Breast epithelium (tissue), 4 donors: ENCODE data around the gene UNC5CL. TPM values are rescaled to one million over a fixed set of nuclear protein-coding genes. Genes with fewer than 3 reads are reported as not detected.

Source experiments
- DNase-seq, 2 donors: peaks; one replicate each; pipeline ENCODE4 v3.0.0-alpha.2; 2019; ENCODE audit warnings: low spot score in 2 of 2
- H3K27ac ChIP-seq, 2 donors: fragments of 200-600 bp; sonication (generic) in 1 of 2; one replicate each; pipeline ENCODE4 v1.5.1; 2016 to 2019; ENCODE audit warnings: mild to moderate bottlenecking in 1 of 2
- H3K27me3 ChIP-seq, 2 donors: fragments of 200-600 bp; sonication (generic) in 1 of 2; one replicate each; pipeline versions ENCODE4 v1.5.1 to v1.6.0; 2017 to 2019; ENCODE audit warnings: control low read depth in 1 of 2, mild to moderate bottlenecking in 1 of 2
- H3K36me3 ChIP-seq: fragments of 200-600 bp; one replicate; pipeline ENCODE4 v1.5.1; 2019
- H3K4me1 ChIP-seq, 2 donors: fragments of 200-600 bp; sonication (generic); one replicate each; pipeline ENCODE4 v1.5.1; 2016 to 2019; ENCODE audit warnings: control low read depth in 1 of 2
- H3K4me3 ChIP-seq, 3 donors: fragments of 200-600 bp; sonication (generic); 1 replicate in 2 of 3; 2 replicates in 1 of 3; pipeline ENCODE4 v1.5.1; 2016 to 2019; ENCODE audit warnings: mild to moderate bottlenecking in 3 of 3, moderate library complexity in 2 of 3
- H3K9me3 ChIP-seq, 2 donors: fragments of 200-600 bp; sonication (generic) in 1 of 2; one replicate each; pipeline ENCODE4 v1.5.1; 2016 to 2019; ENCODE audit warnings: control low read depth in 1 of 2
- CTCF ChIP-seq, 3 donors: fragments of 450-650 bp; IDR thresholded peaks; one replicate each; pipeline ENCODE4 v1.5.1; 2016 to 2017; ENCODE audit warnings: antibody characterized with exemption in 3 of 3, mild to moderate bottlenecking in 3 of 3, moderate library complexity in 3 of 3
- POLR2A ChIP-seq: fragments of 450-650 bp; IDR thresholded peaks from one replicate; pipeline ENCODE4 v1.6.1; 2016; ENCODE audit warnings: antibody characterized with exemption, mild to moderate bottlenecking, moderate library complexity
- POLR2AphosphoS5 ChIP-seq, 3 donors: sonication (generic); formaldehyde crosslinking; IDR thresholded peaks; one replicate each; pipeline ENCODE4 v1.6.1; 2017; ENCODE audit warnings: antibody characterized with exemption in 3 of 3
- intact Hi-C: fragments of 100-400 bp; cut with DNase I; formaldehyde crosslinking; loops from one replicate; pipeline ENCODE4 v1.15.1; 2023; ENCODE audit warnings: low total_unique reads
- total RNA-seq, 3 donors: library from RNA; depleted of rRNA; stranded (reverse); fragments of >200 nt; gene quantifications; one replicate each; pipeline ENCODE4 v1.1.0, GENCODE V29; 2016

UNC5CL gene
- total RNA-seq, 3 donors from 2014 or later = 1.1 to 2.0 (median 1.8) TPM

- no peak overlapping the region for H3K27ac ChIP-seq
- no peaks in the 10 kb centered on the region for H3K27me3 ChIP-seq
- no peaks in the 10 kb centered on the region for H3K36me3 ChIP-seq
- H3K4me1 ChIP-seq = no peaks in the 10 kb centered on the region
- H3K9me3 ChIP-seq = no peaks in the 10 kb centered on the region
- intact Hi-C loops = no loop called here
- TF ChIP-seq CTCF (IDR thresholded peaks at IDR 0.05) (no peak), POLR2A (no peak), POLR2AphosphoS5 (IDR thresholded peaks at IDR 0.05) (no peak)
- H3K4me3 ChIP-seq = no peak overlapping the region
- no peak for DNase-seq
Observed at GRCh38 chr6:40986921-40987819, 51.9 kb downstream of the UNC5CL start.

GRCh38 chr6:40986364-40986763 is 52.7 kb downstream of the UNC5CL start:
- H3K27me3 ChIP-seq = no peaks in the 10 kb centered on the region
- H3K4me3 ChIP-seq = no peak overlapping the region
- no peak for DNase-seq
- TF ChIP-seq POLR2AphosphoS5 (IDR thresholded peaks at IDR 0.05) (no peak), POLR2A (no peak), CTCF (IDR thresholded peaks at IDR 0.05) (no peak)
- no peaks in the 10 kb centered on the region for H3K36me3 ChIP-seq
- no peak overlapping the region for H3K27ac ChIP-seq
- no peaks in the 10 kb centered on the region for H3K9me3 ChIP-seq
- intact Hi-C loops = no loop called here
- H3K4me1 ChIP-seq = no peaks in the 10 kb centered on the region

- TF ChIP-seq POLR2A = no peak
- no peak for TF ChIP-seq CTCF (IDR thresholded peaks at IDR 0.05)
Observed at GRCh38 chr6:40983752-40984151, 55.3 kb downstream of the UNC5CL start.

GRCh38 chr6:40982917-40983316 is 56.1 kb downstream of the UNC5CL start:
- Histone ChIP-seq H3K36me3 (no peaks in the 10 kb centered on the region), H3K27ac (no peak overlapping the region), H3K27me3 (no peaks in the 10 kb centered on the region), H3K4me3 (no peak overlapping the region), H3K9me3 (no peaks in the 10 kb centered on the region), H3K4me1 (no peaks in the 10 kb centered on the region)
- intact Hi-C loops = no loop called here
- TF ChIP-seq POLR2A = no peak
- TF ChIP-seq POLR2AphosphoS5 (IDR thresholded peaks at IDR 0.05) = no peak
- TF ChIP-seq CTCF (IDR thresholded peaks at IDR 0.05) = no peak
- no peak for DNase-seq

More at GRCh38 chr6:40983752-40984151, 55.3 kb downstream of the UNC5CL start:
- Histone ChIP-seq H3K36me3 (no peaks in the 10 kb centered on the region), H3K27me3 (no peaks in the 10 kb centered on the region), H3K9me3 (no peaks in the 10 kb centered on the region), H3K4me1 (no peaks in the 10 kb centered on the region), H3K27ac (no peak overlapping the region), H3K4me3 (no peak overlapping the region)
- intact Hi-C loops = no loop called here
- DNase-seq = no peak

GRCh38 chr6:40978687-40979289 is 60.2 kb downstream of the UNC5CL start:
- H3K27me3 ChIP-seq = no peaks in the 10 kb centered on the region
- no peak for DNase-seq

More at GRCh38 chr6:40978687-40979289, 60.2 kb downstream of the UNC5CL start:
- H3K9me3 ChIP-seq = no peaks in the 10 kb centered on the region
- intact Hi-C loops = no loop called here
- TF ChIP-seq CTCF (IDR thresholded peaks at IDR 0.05) = no peak
- no peak for TF ChIP-seq POLR2AphosphoS5 (IDR thresholded peaks at IDR 0.05)
- no peak for TF ChIP-seq POLR2A
- no peak overlapping the region for H3K27ac ChIP-seq
- H3K36me3 ChIP-seq = no peaks in the 10 kb centered on the region
- no peaks in the 10 kb centered on the region for H3K4me1 ChIP-seq
- no peak overlapping the region for H3K4me3 ChIP-seq
